Measurements from ENCODE around the gene OR2V1.
"Not testable (repeated sequence)": the region's sequence is repeated elsewhere in the genome, so short reads cannot be mapped to it uniquely, and the experiment has no call there.

The OR2V1 gene

GRCh38 chr5:181126841-181127240, 4.1 kb downstream of the OR2V1 start:
- DNase-seq: no peak

GRCh38 chr5:181124526-181124925, 6.4 kb downstream of the OR2V1 start:
- DNase-seq: no peak

GRCh38 chr5:181121675-181122561, 9.1 kb downstream of the OR2V1 start:
- no peak for DNase-seq

GRCh38 chr5:181120761-181121160, 10.2 kb downstream of the OR2V1 start:
- no peak for DNase-seq

GRCh38 chr5:181120306-181120705, 10.7 kb downstream of the OR2V1 start:
- DNase-seq: no peak

- no peak for DNase-seq
These were observed 11.9 kb downstream of the OR2V1 start for GRCh38 chr5:181119105-181119504.

- DNase-seq: no peak
These were observed 12.6 kb downstream of the OR2V1 start for GRCh38 chr5:181118369-181118768.

- no peak for DNase-seq
These were observed 15.9 kb downstream of the OR2V1 start for GRCh38 chr5:181114844-181115778.

- DNase-seq: no peak
These were observed 16.6 kb downstream of the OR2V1 start for GRCh38 chr5:181114284-181114843.

GRCh38 chr5:181113572-181113971, 17.4 kb downstream of the OR2V1 start:
- not testable (repeated sequence) for DNase-seq

- no peak for DNase-seq
These were observed 18.5 kb downstream of the OR2V1 start for GRCh38 chr5:181112476-181112875.

- DNase-seq: no peak
These were observed 20.0 kb downstream of the OR2V1 start for GRCh38 chr5:181111010-181111409.

GRCh38 chr5:181109489-181110013, 21.4 kb downstream of the OR2V1 start:
- no peak for DNase-seq

GRCh38 chr5:181108578-181109165, 22.3 kb downstream of the OR2V1 start:
- no peak for DNase-seq

- DNase-seq: no peak
These were observed 23.3 kb downstream of the OR2V1 start for GRCh38 chr5:181107699-181108098.

- no peak for DNase-seq
These were observed 25.5 kb downstream of the OR2V1 start for GRCh38 chr5:181105391-181106025.

- not testable (repeated sequence) for DNase-seq
These were observed 26.2 kb downstream of the OR2V1 start for GRCh38 chr5:181104606-181105390.

- not testable (repeated sequence) for DNase-seq
These were observed 26.8 kb downstream of the OR2V1 start for GRCh38 chr5:181104259-181104568.

- DNase-seq: not testable (repeated sequence)
These were observed 28.9 kb downstream of the OR2V1 start for GRCh38 chr5:181101930-181102674.

GRCh38 chr5:181101030-181101641, 29.8 kb downstream of the OR2V1 start:
- not testable (repeated sequence) for DNase-seq
